ACHN (cell line): ENCODE measurements around the gene IQGAP1.
"Not testable (repeated sequence)": the region's sequence is repeated elsewhere in the genome, so short reads cannot be mapped to it uniquely, and the experiment has no call there.

Experiments
- DNase-seq: peaks from one replicate; pipeline ENCODE4 v3.0.0-alpha.2; 2015
- in situ Hi-C: cut with HindIII; loops from 2 replicates; pipeline ENCODE4 v1.10.0; 2017; ENCODE audit warnings: low sequenced_read_pairs, low pct_ligation_motif_present, low pct_unique_long_range_greater_than_20kb

Gene IQGAP1, protein sequence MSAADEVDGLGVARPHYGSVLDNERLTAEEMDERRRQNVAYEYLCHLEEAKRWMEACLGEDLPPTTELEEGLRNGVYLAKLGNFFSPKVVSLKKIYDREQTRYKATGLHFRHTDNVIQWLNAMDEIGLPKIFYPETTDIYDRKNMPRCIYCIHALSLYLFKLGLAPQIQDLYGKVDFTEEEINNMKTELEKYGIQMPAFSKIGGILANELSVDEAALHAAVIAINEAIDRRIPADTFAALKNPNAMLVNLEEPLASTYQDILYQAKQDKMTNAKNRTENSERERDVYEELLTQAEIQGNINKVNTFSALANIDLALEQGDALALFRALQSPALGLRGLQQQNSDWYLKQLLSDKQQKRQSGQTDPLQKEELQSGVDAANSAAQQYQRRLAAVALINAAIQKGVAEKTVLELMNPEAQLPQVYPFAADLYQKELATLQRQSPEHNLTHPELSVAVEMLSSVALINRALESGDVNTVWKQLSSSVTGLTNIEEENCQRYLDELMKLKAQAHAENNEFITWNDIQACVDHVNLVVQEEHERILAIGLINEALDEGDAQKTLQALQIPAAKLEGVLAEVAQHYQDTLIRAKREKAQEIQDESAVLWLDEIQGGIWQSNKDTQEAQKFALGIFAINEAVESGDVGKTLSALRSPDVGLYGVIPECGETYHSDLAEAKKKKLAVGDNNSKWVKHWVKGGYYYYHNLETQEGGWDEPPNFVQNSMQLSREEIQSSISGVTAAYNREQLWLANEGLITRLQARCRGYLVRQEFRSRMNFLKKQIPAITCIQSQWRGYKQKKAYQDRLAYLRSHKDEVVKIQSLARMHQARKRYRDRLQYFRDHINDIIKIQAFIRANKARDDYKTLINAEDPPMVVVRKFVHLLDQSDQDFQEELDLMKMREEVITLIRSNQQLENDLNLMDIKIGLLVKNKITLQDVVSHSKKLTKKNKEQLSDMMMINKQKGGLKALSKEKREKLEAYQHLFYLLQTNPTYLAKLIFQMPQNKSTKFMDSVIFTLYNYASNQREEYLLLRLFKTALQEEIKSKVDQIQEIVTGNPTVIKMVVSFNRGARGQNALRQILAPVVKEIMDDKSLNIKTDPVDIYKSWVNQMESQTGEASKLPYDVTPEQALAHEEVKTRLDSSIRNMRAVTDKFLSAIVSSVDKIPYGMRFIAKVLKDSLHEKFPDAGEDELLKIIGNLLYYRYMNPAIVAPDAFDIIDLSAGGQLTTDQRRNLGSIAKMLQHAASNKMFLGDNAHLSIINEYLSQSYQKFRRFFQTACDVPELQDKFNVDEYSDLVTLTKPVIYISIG (N-terminal part only)

DNA sequence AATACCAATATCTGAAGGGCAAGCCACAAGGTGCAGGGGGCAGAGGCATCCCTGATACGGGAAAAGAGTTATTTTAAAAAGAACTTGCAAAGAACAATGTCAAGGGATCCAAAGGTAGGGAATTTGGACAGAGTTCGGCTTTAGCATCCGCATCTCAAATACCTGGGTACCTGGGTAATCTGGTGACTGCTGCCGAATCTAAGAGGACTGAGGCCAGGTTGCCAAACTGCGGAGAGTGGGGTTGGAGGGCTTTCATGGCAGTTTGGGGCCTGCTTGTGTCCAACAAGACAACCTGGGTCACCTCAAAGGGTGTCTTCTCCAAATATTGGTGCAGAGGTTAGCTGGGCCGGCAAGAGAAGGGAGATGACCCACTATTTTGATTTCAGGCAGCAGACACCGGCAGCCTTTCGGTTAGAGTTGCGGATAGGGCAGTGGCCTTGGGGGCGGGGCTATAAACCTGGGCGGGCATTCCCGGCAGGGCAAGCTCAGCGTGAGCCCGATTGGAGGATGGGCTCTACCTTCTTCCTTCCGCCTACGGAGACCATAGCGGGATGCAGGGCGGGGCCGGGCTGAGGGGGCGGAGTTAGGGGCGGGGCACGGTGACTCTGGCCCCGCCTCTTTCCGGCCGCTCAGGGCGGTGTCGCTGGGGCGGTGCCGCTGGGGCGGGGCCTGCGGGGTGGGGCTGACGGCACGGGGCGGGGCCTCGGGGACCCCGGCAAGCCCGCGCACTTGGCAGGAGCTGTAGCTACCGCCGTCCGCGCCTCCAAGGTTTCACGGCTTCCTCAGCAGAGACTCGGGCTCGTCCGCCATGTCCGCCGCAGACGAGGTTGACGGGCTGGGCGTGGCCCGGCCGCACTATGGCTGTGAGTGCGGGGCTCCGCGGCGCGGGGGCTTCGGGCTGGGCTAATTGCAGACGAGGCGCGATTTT is at the start of gene IQGAP1:
Gene IQGAP1 (plus strand): TSS at position 709 of the 928 bp plus-strand sequence. CDS start 100 bp downstream, at position 809.
- peak; percentile 94 for DNase-seq
- in situ Hi-C loops = no loop called here

DNA sequence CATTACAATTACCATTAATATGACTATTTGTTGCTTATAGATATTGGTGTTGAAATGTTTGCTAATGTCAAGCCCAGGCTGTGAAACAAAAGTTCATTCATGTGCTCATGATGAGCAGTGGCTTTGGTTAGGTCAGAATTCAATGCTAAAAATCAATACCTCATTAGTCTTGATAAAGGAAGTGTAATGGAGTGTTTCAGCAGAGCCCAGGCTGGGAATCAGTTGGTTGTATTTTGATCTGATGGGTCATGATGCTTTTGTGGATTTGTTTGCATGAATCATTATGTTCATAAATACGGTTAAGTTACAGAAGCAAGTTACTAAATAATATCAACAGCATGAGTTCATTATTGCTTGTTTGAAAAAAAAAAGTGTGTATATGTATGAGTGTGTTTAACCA is 49.5 kb upstream of the IQGAP1 start:
- DNase-seq = no peak
- in situ Hi-C loops = no loop called here

DNA sequence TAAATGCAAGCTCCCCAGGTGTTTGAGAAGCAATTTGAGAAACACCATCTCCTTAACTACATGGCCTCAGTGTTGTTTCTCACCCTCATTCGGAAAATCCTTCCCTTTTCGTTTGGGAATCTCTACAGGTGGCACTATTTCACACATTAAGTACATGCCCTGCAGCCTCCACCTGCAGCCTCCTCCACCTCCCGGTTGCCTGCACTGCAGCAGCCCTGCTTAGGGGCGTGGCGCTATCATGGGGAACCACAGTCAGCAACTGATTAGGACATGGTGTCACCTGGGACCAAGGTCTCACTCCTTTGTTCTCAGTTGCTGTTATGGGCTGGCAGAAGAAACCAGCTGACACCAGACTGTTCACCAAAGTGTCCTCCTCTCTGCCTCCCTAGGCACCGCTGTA is 47.7 kb upstream of the IQGAP1 start:
- in situ Hi-C loops = no loop called here

DNA sequence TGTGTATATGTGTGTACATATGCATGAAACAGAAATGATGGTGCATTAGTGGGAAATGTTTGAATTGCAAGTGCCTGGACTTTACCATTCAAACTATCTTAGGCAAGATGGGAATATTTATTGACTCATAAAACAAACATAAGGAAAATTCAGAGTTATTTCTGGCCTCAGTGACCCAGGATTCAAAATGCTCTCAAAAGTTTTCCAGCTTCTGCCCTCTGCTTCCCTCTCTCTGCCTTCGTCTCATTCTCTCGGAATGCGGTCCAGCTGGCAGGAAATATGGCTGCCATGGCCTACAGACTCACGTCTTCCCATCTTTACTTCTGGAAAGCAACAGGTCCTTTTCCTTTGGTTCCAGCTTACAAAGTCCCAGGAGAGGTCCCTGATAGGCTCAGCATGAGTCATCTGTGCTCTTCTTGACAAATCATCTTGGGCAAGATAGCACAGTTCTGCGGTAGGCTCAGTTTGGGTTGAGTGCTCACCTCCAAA is 44.7 kb upstream of the IQGAP1 start:
- DNase-seq = no peak
- in situ Hi-C loops = no loop called here

More for the DNA sequence above, 47.7 kb upstream of the IQGAP1 start:
- no peak for DNase-seq

DNA sequence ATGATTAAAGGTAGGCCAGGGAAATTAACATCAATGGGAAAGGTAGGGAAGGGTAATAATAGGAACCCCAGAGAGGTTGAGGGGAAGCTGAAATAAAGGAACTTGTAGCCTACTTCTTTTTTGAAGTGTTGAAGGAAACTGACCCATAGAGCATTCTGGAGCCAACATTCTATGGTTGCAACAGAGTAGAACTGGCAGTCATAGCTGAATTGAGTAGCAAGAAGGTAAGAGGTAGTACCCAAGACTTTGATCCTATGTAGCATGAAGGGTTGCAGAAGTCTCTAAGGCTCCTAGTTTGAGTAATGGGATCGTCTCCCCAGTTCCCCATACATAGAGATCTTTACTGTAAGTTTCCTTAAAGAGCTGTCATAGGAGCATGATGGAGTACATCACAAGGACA is 43.4 kb upstream of the IQGAP1 start:
- DNase-seq = no peak
- in situ Hi-C loops = no loop called here

DNA sequence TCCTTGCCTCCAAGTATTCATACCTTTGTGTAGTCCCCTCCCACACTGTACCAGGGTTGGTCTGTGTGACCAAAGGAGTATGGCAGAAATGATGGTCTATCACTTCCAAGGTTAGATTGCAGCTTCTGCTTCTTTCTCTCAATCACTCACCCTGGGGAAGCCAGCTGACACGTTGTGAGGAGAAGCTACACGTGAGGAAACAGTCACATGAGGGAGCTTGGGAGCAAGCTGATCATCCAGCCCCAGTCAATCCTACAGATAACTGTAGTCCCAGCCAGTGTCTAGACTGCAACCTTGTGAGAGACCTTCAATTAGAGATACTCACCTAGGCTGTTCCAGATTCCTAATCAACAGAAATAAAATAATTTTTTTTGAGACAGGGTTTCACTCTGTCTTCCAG is 42.2 kb upstream of the IQGAP1 start:
- in situ Hi-C loops = no loop called here
- DNase-seq = no peak

DNA sequence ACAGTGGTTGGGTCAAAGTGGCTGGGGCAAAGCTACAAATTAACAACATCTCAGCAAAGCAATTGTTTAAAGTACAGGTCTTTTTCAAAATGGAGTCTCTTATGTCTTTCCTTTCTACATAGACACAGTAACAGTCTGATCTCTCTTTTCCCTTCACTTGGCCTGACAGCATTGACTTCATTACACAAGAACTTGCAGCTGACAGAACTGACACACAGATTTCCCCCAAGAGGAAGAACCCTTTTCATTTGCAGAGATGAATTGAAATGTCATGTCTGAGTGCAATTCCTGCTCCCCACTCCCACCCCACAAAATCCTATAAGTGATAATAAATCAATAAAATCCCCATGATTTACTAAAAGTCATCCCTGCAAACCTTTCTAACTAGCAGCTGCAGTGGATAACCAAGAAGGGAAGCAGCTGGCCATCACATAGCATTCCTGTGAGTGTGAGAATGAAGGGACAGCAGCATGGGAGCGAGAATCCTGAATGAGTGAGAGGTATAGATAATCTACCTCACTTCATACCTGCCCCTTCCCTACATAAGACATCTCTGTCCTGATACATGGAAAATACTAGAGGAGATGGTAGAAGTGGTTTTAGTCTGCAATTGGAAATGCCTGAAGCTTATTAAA is 40.5 kb upstream of the IQGAP1 start:
- DNase-seq, in situ Hi-C loops: not testable (repeated sequence)

DNA sequence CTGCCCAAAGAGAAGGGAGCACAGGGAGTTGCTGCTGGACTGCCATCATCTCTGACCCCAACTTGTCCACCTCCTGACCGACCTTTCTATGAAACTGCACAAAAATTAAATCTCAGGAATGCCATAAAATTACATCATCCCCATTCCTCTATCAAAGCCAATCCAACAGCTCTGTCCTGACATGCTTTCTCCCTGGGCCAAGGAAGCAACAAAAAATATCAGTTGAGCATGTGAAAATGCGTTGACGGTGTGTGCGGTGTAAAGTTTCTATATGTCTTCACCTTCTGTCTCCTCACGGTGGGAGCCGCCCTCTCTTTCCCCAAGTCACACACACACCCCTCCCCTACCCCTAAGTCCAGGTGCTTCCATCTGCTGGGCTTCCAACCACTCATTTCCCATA is 39.6 kb upstream of the IQGAP1 start:
- DNase-seq = no peak
- in situ Hi-C loops = no loop called here

DNA sequence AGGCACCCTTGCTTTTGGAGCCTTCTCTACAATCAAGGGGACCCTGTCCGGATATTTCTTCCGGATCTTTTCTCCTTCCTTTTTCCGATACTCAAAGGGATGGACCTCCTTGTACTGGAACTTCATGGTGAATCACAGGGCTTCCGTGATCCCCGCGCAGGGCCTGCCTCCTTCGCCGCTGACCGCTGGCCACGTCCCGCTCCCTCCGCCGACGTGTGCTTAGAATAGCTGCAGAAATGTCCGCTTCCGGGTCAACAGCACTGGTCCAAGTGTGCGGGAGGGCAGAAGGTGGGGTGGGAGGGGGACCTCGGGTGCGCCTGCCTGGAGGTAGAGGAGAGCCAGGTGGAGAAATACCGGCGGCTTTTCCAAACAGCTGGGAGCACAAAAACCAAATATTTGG is 39.0 kb upstream of the IQGAP1 start:
- in situ Hi-C loops = no loop called here

DNA sequence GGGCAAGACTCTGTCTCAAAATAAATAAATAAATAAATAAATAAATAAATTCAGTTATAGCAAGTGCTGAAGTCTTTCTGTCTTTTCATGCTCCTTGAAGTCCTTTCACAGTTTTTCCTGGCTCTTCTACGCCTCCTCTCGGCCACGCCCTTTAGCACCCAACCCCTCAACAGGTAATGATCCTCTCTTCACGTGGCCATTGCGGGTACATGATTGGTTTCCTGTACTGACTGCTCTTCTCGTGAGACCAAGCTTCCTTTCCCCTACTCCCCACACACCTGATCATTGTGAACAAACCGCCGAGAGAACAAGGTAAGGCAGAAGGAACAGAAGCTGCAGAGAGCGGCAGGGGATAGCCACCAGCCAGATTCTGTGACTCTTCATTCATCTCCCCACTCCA is 38.2 kb upstream of the IQGAP1 start:
- DNase-seq = no peak
- in situ Hi-C loops = no loop called here

More for the DNA sequence above, 39.0 kb upstream of the IQGAP1 start:
- DNase-seq = no peak

DNA sequence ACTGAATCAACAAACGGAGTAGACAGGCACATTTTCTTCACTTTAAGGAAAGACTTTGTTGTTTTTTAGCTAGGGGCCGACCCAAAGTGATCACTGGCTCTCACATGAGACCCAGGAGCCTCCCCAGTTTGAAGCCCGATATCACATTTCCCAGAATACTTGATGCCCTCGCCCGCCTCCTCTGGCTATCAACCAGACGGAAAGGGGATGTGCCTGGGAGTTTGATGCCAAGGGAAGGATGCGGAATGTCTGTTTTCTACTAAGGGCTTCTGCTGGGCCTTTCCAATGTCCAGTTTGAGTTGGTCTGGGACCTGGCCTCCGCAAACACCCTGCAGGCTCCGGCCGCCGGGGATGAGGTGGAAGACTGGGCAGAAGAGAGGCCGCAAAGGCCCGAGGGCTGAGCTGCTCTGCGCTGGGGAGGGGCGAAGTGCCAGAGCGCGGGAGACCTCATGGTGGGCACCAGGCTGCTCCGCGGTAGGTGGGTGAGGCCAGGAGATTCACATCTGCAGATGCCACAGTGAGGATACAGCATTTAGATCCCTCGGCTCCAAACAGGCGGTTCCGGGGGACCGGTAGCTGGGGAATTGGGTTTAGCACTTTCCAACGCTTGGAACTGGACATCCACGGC is 36.4 kb upstream of the IQGAP1 start:
- in situ Hi-C loops = no loop called here
- no peak for DNase-seq

DNA sequence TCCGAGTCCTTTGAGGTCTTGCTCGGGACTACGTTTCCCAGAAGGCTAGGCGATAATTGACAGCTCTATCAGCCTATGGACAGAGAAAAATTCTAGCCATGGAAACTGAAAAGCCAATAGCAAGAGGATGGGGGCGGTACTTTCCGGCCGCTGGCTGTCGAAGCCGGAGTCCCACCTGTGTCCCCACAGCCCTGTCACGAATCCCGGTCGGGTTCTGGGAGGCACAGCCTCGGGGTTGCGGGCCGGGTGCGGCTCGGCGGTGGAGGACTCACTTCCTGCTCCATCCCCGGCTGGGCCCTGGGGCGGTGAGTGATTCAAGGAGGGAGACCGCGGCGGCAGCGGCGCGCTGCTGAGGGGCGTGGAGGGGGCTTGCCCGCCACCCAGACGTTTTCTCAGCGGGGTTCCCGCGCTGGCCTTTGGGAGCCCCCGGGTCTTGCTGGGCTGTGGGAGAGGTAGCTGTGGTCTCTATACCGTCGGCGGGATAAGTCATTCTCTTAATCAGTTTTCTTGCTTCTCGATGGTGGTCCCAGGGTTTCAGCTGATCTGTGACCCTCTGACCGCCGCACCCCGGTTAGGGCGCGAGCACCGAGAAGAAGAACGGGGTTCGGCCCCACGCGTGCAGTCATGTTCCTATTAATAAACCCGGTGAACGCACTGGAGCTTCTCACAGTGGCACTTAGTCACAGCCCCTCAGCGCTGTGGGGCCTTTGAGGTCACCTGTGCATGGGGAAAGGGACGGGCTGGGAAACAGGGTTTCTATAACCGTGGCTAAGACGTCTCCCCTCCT is 35.7 kb upstream of the IQGAP1 start, which contains the start of gene ZNF774:
Gene ZNF774 (plus strand): TSS at position 178 of the 787 bp plus-strand sequence. CDS start 2,377 bp downstream, outside the sequence.
- in situ Hi-C loops = no loop called here
- peak; percentile 93 for DNase-seq

DNA sequence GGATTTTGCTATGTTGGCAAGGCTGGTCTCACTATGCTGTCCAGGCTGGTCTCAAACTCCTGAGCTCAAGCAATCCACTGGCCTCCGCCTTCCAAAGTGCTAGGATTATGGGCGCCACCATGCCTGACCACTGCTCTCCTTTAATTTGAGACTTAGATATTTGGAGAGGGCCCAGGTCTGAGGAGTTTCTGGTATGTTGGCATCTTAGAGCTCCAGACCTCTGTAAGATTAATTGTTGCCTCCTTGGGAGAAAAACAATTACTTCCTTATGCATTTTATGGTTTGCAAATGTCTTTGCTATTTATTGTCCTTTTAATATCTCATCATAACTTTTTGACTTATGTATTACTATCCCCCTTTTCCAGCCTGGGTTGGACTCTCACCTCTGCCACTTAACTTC is 33.1 kb upstream of the IQGAP1 start:
- no peak for DNase-seq
- in situ Hi-C loops = no loop called here

DNA sequence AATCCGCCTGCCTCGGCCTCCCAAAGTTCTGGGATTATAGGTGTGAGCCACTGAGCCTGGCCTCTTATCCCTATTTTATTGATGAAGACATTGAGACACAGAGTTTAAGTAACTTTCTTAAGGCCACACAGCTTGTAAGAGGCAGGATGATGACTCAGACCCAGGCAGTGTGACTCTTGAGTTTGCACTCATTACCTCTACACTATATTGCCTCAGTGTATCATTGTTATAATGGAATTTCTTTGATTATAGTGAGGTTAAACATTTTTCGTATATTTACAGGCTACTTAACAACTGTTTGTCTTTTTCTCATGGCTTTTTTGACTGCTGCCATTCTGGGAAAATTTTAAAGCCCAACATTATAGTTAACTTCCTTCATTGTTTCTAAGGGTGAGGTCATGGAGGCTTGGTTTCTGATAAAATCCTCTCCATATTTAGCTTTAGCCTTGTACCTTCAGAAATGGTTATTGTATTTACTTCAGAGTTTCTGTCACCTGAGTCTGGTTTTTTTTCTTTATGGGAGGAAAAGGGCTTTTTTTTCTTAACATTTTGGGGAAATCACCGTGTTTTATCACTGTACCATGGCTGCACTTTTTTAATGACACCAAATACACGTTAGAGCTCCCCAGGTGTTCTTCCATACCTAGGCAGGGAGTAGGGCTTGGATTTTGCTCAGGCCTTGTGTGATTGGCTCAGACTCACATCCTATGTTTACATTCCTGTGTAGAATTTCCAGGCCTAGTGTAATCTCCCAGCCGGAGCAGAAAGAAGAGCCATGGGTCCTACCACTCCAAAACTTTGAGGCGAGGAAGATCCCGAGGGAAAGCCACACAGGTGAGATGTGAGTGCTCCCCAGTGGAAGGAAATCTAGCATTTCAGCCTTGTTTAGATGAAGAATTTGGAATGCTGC is 29.7 kb upstream of the IQGAP1 start:
- peak; percentile 52 for DNase-seq
- in situ Hi-C loops = no loop called here

DNA sequence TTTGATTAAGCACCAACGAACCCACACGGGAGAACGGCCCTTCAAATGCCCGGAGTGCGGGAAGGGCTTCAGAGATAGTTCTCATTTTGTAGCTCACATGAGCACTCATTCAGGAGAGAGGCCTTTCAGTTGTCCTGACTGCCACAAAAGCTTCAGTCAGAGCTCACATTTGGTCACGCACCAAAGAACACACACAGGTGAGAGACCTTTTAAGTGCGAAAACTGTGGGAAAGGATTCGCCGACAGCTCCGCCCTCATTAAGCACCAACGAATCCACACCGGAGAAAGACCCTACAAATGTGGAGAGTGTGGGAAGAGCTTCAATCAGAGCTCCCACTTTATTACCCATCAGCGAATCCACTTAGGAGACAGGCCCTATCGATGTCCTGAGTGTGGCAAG is 27.3 kb upstream of the IQGAP1 start:
- DNase-seq = no peak
- in situ Hi-C loops = no loop called here
